Stimulated activated CD4-positive, alpha-beta T cell treated with anti-CD3 and anti-CD28 coated beads, Interleukin-4, amount 100 ng/mL, for 48 hours (primary cell): ENCODE measurements around the gene PGLYRP4.
"Not testable (repeated sequence)": the region's sequence is repeated elsewhere in the genome, so short reads cannot be mapped to it uniquely, and the experiment has no call there.

Experiments
- DNase-seq, 2 donors: peaks; one replicate each; pipeline ENCODE4 v3.0.0-alpha.2; 2020; ENCODE audit warnings: low read depth in 2 of 2

PGLYRP4 gene

GRCh38 chr1:153356392-153357075 is 7.9 kb upstream of the PGLYRP4 start:
- DNase-seq, result no peak

GRCh38 chr1:153355445-153356071 is 6.9 kb upstream of the PGLYRP4 start:
- peak; percentile 20 to 46 for DNase-seq

DNA sequence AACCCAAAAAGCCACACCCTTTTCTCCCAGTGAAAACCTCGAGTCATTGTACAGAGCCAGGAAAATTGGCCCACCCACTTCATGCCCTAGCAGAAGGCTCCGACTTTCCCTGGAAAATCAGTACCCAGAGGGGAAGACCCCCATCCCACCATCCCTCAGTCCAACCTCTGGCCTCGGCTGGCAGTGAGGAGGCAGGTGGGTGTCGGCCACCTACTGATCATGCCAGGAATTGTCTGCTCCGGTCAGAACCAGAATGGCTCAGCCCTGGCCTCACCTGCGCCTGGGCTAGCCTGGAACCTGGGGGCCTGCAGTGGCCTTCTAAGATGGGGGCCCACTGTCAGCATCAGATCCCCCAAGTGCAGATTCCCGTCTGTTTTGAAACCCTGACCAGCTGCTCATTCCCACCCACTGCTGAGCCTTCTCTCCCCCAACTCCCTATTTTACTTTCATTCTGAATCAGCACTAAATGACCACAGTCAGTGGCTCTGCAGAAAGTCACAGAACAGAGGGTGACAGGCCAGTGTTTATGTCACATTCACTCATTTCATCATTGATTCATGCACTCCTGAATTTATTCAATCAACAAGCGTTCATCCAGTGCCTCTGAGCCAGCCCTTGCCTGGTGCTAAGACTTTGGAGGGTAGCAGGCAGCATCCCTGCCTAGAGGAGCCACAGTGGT is 6.0 kb upstream of the PGLYRP4 start:
- DNase-seq, result no peak

- DNase-seq, result no peak
These were observed 4.7 kb upstream of the PGLYRP4 start for GRCh38 chr1:153353226-153353947.

DNA sequence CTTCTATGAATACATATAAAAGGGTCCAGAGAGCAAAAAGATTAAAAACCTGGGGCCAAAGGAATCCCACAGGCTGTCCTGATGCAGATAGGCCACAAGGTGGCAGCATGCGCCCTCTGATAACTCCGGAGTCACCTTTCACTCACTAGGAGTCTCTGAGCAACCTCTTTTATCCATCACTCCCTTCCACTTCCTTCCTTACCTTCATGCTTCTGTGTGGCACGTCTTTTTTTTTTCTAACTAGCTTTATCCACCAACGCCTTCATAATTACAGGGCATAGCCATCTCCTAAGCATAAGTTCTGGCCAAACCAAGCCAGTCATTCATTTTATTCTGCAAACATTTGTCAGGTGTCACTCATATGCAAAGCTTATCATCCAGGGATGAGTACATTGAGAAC is 3.9 kb upstream of the PGLYRP4 start:
- DNase-seq, result peak; percentile 35 to 49

GRCh38 chr1:153350321-153350957 is 1.8 kb upstream of the PGLYRP4 start:
- DNase-seq, result no peak

- no peak for DNase-seq
These were observed 1.0 kb upstream of the PGLYRP4 start for GRCh38 chr1:153349363-153350320.

DNA sequence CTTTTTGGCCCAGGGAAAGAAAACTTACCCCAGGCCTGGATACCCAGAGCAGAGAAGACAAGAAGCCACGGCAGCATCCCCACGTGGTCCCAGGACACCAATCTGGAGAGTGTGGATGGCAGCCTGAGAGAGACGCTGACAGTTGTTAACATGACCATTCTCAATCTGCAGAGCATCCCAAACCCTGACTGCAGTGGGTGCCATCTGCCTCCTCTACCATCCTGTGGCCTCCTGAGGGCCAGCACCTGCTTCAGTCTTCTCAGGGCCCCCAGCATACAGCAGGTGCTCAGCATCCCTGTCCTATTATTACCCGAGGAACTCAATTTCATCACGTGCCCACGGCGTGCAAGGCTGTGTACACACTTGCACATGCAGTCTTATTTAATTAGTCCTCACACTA is 785 bp downstream of the PGLYRP4 start:
- DNase-seq, result no peak

DNA sequence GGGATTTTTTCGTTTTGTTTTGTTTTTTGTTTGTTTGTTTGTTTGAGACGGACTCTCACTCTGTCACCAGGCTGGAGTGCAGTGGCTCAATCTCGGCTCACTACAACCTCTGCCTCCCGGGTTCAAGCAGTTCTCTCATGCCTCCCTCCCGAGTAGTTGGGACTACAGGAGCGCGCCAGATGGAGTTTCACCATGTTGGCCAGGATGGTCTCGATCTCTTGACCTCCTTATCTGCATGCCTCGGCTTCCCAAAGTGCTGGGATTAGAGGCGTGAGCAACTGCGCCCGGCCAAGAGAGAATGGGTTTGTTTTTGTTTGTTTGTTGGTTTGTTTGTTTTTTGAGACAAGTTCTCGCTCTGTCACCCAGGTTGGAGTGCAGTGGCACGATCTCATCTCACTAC is 1.6 kb downstream of the PGLYRP4 start:
- DNase-seq, result not testable (repeated sequence)

DNA sequence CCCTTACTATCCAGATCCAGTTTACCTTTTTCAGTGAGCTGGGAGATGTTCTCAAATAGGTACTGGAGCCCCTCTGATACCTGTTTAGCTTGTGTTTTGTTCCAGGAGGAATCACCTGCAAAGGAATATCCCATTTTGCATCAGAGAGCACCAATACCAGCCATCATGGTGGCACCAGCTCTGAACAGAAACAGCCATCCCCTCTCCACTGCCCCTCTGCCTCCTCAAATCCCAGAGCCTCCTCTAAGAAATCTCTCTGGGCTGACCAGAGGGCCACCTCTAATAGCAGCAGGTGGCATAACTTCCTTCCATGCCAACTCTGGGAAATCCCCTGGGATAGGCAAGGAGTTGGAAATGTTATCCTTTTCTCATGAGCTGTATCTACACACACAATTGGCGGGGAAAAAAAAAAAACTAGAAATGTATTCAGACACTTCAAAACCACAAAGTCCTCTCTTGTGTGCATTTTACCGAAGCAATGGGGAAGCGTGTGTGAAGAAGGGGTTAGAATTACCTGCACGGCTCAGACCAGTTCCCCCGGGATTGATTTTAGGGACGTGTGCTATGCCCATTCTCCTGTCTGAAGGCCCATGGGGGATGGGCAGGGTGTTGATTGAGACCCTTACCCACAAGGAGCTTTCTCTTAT is 2.4 kb downstream of the PGLYRP4 start:
- no peak for DNase-seq

- DNase-seq, result no peak
These were observed 3.2 kb downstream of the PGLYRP4 start for GRCh38 chr1:153345187-153346076.

- DNase-seq, result no peak
These were observed 4.0 kb downstream of the PGLYRP4 start for GRCh38 chr1:153344718-153345025.

DNA sequence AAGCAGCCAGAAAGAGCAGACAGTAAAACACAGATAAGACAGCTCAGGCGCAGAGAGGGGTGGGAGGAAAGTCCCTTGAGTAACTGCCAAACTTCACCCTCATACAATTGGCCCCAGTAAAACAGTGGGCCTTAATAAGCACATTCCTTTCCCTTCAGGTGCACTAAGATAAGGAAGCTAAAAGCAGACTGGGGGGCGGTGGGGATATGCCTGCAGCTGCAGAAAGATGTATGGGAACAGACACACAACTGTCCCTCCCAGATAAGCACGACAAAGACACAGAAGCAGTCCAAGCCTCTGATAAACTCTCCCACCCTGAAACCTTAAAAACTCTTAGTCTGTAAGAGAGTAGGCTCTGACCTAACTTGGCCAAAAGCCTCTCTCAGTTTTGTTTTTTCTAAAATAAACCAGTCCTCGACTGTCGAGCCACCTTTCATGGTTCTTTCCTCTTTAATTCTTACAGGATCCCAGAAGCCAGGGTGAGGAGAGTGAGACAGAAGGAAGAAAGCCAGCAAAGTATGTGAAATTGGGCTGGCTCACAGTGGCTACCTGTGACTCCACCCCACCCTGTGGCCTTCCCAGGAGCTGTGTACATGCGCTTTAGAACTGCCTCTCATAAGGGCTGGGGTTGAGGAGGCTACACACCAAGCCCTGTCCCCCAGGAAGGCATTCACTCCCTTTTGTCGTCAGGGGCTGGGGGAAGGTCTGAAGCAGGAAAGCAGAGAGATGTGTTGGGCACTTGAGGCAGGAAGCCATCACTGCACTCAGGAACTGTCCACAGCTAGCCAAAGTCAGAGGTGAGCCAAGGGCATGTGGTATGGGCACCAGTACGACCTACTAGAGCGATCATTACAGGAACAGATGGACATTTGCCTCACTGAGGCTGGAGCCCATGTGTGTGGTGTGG is 4.6 kb downstream of the PGLYRP4 start:
- DNase-seq, result no peak

DNA sequence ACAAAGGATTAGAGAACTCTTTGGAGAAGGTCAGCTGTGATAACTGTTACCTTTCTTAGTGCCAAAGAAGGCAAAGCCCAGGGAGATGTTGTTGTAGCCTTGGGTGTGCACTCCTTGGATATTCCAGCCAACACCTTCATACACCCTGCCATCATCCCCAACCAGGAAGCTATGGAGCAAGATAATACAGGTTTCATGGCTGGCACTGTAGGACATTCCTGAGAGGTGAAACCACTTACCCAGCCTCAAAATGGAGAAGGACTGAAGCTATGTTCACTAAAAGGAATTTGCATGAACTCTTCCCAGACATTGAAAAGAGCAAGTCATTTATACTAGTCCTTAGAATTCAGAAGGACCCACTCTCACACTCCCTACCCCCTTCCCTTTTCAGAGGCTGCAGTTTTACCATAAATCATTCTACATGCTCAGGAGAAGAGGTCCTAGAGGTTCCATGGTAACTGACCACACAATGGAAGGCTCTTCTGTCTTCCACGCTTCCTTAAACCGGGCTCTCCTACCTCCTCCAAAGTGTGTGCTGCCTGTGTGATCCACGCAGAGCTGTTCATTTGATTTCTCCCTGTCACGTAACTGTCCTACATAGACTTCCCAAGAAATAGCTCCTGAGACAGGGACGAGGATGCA is 5.5 kb downstream of the PGLYRP4 start:
- no peak for DNase-seq

DNA sequence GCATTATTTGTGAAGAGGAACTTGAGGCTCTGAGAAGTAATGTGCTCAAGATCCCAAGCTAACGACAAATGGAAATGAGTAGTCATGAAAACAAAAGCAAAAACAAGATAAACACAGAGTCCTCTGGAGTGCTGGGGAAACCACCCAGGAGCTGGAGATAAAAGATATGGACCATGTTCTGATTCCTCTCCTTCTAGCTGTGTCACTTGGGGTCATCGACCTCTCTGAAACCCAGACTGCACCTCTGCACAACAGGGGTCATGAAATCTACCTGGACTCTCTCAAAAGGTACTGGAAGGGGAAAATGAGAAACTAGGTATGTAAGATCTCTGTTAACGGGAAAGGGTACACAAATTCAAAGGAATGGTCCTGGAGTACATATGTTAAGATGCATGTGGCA is 6.5 kb downstream of the PGLYRP4 start:
- DNase-seq, result no peak

DNA sequence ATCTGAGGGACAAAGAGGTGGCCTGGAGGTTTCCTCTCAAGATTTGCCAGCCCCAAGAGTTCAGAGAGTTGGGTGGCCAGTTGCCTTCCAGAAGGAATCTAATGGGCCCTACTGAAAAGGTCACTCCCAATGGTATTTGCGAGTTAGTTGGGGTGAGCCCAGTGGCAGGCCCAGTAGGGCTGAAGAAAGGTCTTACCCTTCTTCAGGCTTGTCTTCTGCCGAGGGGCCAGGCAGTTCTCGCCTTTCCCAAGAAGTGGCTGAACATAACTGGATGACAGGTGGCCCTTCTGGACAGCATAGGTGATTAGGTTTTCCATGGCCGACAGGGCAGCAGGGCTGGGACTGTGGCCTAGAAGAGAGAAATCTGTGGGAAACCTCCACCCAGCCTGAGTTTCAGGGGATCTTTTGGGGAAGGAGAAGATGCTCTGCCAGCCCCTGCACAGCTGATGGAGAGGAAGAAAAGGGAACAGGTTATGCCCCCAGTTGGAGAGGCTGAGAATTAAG is 7.2 kb downstream of the PGLYRP4 start:
- DNase-seq, result no peak

- no peak for DNase-seq
These were observed 8.3 kb downstream of the PGLYRP4 start for GRCh38 chr1:153340356-153340755.

DNA sequence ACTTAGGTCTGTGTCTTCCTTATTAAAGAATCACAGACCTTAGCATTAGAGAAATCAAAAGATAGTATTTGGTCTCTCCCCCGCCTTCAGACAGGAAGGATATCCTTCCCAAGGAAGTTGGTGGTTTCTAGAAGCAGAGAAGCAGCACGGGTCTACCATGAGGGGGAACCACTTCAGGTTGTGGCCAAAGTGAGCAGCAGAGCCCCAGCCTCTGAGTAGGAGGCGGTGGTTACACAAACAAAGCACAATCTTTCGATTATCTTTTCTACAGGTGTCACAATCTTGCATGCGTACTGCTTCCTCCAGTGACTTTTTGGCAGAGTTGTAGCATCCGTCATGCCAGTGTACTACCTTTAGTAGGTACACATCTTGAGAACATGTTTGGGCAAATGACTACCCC is 8.8 kb downstream of the PGLYRP4 start:
- no peak for DNase-seq
